LHCN-M2 (cell line): Measurements from ENCODE around the gene ITPRIP. TPM values are rescaled to one million over a fixed set of nuclear protein-coding genes. Genes with fewer than 3 reads are reported as not detected.

ENCODE experiments used
- DNase-seq: peaks from one replicate; pipeline ENCODE4 v3.0.0-alpha.2; 2012; ENCODE audit warnings: low read depth
- total RNA-seq: library from RNA; depleted of rRNA; stranded (reverse); fragments of >200 nt; gene quantifications from 2 replicates; pipeline ENCODE4 v1.2.3, GENCODE V29; 2014

ITPRIP gene
- total RNA-seq, 1 experiment from 2014 or later, result 20.0 TPM

DNA sequence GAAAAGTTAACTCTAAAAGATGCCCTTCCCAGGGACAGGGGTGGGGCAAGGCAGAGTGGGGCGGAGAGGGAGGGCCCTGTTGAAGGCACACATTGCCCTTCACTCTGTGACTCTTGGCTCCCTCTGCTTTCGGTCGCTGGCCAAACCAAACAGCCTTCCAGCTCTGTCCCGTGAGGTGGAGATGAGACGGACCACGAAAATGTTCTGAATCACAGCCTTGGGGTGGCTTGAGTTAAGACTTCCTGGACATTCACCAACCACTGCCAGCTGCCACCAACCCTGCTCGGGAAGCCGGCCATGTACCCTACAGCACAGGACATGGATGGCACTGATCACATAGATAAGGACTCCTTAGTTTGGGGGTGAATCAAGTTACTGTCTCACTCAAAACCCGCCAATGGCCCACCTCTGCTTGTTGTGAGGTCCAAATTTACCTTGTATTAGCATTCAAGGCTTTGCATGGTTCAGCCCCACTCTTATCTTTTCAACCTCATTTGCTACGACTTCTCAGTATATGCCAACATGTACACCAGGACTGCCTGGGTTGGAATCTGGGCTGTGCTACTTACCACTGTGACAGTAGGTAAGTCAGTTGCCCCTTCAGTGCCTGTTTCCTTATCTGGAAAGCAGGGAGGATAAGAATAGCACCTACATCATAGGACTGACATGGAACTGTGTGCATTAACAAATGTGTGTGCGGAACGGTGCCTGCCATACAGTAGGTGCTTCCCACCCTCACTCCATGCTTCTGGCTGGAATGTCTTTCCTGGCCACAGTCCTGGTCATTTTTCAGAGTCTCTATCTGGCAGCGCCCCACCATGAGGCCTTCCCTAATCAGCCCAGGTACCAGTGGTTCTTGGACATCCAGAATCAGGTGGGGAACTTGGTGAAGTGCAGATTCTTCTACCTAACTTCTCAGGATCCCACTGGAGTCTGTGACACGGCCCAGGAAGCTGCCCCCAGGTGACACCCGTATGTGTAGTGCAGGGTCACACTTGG lies 28.0 kb downstream of the ITPRIP start:
- DNase-seq, result peak; percentile 97

DNA sequence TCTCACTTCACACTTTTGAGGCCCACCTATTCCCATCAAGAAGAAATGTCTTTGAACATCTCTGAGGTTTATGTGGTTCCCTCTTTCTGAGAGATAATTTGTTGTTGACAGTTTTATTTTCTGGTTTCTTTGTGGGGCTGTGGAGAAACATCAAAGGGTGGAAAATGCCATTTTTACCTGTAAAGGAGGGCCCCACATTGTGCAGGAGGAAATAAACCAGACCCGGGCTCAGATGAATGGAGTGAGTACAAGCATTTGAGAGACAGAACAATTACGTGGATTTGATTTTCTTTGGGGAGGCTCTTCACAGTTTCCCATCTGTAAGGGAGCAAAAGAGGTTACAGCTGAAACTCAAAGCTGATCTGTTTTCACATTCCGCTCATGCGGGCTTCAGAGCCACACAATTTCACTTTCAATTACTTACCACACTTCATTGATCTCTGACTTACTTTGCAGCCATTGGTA lies 29.8 kb downstream of the ITPRIP start:
- DNase-seq, result no peak

DNA sequence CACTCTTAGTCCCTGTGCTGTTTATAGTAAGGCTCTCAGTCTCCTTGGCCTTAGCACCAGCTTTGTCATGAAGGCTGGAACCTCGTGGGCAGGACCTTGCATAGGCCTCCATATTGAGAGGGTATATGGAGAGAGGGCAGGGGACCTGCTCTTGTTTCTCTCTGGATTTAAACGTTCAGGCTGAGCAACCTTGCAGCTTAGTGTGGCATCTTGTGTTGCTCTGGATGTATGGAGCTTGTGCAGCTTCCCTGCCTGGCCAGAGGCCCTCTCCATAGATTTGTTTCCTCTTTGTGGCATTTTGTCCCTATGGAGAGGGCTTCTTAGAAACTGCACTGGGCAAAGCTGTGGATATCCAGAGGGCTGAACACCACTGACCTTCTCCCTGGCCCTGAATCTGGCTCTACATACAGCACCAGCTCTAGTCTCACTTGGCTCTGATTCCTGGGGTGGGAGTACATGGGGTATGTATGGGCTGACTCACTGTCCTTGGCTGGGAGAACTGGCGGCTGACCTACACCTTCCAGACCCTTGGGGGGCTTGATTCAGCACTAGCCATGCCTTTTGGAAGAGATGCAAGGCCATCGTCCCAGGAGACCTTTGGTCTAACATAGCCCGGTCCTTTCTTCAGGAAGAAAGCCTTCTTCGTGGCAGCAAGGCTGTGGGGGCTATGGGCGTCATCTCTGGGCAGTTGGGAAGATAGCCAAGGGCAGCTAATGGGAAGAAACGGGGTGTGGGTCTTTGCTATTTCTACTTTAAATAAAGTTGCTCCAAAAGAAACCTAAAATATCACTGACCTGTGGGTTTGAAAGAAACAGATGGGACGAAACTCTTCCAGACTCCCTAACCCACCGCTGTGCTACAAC lies 30.5 kb downstream of the ITPRIP start:
- DNase-seq, result no peak

DNA sequence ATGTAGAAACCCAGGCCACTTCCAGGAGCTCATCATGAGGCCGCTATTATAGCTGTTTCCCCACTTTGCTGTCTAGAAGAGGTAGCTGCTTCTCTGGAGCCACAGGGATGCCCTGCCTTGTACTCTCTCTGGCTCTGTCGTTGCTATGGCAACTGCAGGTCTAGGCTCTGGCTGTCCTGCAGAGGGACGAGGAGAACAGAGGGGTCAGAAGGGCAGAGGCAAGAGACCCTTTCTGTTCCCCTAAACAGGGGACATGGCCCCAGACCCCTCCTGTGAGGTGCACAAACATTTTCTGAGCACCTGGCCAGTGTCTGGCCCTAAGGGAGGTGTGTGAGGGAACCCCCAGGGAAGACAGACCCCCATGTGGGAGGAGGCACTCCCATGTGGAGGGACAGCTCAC lies 31.4 kb downstream of the ITPRIP start:
- DNase-seq, result no peak

DNA sequence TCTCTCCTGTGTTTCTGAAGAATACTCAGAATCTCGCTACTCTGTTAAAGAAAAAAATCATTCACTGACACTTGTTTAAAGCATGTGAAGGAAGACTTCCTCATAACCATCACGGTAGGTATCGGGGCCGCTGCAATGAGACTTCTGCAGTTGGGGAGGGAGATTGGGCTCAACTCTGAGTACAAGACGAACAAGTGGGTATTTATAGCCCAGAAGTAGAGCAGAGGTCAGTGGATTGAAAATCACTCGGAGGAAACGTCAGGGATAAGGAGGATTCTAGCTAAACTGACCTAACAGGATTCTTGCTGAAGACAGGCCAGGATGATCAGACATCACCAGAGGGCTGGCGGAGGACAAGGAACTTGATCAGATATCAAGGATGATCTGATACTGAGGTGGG lies 33.3 kb downstream of the ITPRIP start:
- no peak for DNase-seq

DNA sequence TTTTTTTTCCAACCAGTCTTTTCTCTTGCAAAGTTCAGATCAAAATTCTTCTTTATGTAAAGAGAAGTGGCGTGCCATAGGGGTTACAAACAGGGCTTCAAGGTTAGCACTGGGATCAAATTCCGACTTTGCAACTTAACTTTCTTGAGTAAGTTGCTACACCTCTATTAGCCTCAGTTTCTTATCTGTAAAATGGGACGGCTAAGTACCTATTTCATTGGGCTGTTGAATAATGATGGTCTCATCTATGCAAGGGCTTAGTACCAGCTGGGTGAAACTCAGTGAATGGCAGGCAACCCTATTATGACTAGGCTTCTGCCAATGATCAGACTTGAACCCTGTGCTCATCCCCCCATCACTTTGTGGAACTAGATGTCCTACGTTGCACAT lies 33.9 kb downstream of the ITPRIP start:
- no peak for DNase-seq

DNA sequence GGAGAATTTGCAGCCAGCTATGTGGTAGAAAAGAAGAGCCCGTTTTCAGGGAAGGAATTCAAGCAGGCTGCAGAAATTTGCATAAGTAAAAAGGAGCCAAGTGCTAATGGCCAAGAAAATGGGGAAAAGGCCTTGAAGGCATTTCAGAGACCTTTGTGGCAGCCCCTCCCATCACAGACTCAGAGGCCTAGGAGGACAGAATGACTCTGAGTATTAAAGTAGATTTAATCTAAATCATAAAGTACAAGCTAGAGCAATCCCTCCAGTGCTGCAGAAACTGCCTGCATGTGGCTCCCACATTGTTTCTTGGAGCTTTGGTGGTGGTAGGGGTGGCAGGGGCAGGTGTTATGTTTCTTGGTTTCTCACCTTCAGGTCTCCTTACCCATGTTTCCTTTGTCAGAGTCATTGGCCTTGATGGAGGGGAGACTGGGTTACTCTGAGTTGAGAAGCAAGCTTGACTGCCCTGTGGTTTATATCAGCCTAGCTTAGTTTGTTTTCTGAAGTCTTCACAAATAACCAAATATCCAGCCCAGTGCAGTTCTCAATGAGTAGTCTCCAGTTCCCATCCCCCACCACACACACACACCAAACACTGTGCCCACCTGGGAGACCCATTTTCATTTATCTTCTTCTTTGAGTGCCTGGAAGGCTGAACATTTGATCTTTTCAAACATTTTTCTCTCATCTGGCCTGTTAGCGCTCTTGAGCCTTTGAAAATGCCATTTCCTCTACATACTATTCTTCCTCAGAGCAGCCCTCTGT lies 34.5 kb downstream of the ITPRIP start:
- no peak for DNase-seq

DNA sequence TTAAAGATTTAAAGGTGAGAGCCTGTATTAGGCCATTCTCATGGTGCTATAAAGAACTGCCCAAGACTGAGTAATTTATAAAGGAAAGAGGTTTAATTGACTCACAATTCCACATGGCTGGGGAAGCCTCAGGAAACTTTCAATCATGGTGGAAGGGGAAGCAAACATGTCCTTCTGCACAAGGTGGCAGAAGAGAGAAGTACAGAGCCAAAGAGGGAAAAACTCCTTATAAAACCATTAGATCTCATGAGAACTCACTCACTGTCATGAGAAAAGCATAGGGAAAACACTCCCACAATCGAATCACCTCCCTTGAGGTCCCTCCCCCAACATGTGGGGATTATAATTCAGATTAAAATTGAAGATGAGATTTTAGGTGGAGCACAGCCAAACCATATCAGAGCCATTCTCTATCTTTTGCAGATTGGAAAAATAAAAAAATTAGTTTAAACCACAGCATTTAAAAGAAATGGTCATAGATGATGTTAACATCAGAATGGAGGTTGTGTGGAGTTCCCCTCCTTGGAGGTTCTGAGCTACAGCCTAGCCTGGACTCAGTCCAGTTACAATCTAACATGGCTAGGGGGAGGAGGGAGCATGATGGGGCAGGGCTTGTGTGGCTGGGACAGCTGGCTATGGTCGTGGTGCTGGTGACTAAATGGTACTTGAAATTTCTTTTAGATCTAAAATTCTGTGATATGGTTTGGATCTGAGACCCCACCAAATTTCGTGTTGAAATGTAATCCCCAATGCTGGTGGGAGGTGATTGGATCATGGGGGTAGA lies 36.2 kb downstream of the ITPRIP start:
- DNase-seq, result peak; percentile 58

DNA sequence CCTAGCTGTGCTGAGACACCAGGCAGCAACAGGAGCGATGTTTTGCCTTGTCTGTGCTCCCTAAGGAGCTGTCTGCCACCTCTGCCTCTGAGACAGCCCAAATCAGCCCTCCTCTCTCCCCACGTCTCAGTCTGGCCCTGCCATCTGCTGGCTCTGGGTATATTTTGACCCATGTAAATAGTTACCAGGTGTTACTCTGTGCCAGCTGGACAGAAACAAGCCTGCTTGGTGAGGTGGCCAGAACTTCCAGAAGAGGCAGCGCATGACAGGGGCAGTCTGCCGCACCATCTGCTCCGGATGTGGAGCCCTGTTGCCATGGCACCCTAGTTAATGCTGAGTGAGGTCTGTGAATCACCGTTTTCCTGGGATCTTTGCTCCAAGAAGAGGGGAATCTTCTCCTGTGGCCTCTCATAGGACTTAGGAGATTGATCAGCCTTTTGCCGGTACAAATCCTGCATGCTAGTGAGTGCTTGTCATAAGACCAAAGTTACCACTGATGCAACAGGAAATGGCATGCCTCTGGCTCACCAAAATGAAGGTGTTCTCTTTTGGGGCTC lies 37.5 kb downstream of the ITPRIP start:
- DNase-seq, result peak; percentile 100

DNA sequence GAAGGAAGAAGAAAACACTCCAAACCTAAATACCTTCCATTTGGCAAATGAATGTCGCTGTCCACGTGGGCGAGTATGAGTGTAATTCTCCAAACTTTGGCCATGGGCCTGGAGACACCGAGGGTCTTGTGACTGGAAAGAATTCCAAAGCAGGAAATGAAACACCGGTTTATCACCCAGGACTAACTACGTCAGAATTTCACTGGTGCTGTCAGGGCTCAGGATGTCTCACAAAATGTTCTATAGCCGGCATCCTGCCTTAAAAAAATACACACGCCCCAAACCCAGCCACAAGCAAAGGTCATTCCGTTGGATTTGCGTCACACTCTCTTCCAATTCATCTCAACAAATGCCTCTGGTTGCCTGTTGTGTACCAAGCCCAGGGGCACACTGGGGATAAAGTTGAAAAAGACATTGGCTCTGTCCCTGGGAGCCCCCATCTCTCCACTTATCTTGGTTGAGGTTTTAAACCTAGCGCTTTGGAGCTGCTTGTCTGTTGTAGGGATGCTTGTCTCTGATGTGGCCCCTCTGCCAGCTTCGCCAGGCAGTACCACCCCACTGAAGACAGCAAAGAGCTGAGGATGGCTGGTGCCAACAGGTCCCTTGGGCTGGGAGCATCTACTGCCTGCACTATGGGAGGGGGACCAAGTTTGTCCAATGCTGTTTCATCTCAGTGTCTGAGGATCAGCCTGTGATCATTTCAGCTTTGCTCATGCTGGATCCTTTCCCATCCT lies 38.1 kb downstream of the ITPRIP start:
- DNase-seq, result peak; percentile 95

DNA sequence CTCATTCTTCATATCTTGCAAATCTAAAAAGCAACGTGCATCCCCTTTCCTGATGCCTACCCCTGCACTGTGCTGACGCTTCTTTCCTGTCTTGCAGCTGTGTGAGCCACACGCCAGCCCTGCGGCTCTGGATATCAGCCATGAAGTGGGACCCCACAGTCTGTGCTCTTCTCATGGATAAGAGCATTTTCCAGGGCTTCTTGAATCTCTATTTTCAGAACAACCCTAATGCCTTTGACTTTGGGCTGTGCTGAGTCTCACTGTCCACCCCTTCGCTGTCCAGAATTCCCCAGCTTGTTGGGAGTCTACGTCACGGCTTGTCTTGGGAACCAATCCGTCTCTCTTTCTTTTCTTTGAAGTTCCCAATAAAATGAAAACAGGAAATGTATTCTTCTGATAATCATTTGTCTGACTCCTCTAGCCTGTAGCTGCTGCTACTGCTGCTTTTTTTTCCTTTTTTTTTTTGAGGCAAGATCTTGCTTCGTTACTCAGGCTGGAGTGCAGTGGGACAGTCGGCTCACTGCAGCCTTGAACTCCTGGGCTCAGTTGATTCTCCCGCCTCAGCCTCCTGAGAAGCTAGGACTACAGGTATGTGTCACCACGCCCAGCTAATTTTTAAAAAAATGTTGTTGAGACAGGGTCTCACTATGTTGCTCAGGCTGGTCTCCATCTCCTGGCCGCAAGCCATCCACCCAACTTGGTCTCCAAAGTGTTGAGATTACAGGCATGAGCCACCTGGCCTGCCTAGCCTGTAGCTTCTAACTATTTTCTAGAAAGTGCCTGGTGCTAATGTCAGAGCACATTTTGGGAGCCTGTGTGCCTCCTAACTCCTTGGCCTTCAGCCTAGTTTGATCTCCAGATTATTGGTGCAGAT lies 39.0 kb downstream of the ITPRIP start:
- DNase-seq, result no peak

DNA sequence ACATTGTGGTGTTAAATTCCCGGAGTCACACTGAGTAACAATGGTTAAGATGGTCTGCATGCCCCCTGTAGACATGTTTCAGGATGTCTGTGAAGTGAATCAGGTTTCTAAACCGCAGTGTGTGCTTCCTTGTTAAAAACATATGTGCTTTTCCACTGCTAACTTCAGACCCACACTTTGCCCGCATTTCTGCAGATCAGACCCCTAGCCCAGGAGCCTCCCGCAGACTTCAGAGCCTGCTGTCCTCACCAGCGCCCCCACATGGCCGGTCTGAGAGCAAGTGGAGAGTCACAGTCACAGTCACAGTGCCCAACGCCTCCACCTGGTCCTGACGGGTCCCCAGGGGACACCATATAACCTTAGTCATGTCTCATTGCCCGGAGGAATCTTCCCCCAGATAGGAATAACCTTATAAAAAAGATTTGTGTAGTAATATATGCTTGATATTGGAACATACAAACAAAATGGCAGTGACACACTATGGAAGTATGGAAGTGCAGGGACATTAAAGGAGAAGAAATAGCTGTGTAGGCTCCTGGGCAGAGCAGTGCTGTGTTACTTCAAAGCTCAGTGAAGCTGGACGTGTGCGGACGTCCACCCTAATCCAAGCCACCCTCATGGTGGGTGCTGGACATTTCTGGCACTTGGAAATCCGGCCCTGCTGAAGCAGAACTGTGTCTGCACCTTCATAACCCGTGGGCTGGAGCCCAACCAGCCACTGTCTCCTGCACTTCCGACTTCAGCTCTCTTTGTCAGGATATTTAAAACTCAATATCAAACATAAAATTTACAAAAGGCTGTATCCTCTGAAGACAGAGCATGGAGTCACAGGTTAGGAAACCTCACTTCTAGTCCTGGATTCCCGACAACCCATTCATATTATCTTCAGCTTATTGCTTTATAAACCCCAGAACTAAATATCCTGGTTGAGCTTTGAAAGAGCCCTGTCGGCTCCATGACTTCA lies 40.3 kb downstream of the ITPRIP start:
- DNase-seq, result no peak

DNA sequence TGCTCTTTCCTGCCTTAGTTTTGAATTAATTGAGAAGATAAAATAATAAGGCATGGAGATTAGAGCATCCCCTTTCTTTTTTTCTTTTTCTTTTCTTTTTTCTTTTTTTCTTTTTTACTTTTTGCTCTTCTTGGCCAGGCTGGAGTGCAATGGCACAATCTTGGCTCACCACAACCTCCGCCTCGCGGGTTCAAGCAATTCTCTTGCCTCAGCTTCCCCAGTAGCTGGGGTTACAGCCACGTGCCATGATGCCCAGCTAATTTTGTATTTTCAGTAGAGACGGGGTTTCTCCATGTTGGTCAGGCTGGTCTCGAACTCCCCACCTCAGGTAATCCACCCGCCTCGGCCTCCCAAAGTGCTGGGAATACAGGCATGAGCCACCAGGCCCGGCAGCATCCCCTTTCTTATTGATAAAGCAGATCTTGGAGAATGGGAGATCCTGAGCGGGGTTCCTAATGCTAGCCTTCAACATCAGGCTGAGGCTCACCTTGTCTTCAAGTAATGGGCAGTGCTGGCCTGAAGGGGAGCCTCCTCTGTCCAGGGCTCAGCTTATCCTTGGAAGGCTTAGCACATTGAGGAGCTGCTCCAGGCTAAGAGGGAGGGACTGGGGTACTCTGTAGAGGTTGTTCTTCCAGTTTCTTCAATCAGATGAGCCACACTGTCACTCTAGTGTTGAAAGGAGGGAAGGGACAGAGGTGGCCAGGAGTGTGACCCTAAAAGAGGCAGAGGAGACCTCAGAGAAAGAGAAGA lies 41.4 kb downstream of the ITPRIP start:
- DNase-seq, result no peak

DNA sequence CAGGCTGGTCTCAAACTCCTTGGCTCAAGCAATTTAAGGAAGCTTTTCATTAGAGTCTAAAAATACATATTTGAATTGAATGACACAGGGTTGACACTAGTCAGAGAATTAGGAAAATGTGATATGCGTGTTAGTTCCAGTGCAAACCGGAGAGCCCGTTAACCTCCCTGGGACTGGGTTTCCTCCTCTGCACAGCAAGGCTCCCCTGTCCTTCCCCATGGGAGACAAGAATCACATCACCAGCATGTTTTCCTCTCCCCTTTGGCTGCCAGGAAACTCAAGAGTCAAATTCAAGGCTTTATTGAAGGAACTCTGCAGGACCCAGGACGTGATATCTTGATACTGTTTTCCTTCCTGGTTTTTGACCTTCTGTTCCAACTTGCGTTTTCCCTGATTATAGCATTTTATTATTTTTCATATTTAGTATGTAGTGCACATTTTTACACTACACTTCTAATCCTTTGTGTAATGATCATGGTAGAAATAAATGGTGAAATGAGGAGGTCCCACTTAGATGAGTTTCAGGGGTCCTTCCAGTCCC lies 44.4 kb downstream of the ITPRIP start:
- DNase-seq, result no peak

DNA sequence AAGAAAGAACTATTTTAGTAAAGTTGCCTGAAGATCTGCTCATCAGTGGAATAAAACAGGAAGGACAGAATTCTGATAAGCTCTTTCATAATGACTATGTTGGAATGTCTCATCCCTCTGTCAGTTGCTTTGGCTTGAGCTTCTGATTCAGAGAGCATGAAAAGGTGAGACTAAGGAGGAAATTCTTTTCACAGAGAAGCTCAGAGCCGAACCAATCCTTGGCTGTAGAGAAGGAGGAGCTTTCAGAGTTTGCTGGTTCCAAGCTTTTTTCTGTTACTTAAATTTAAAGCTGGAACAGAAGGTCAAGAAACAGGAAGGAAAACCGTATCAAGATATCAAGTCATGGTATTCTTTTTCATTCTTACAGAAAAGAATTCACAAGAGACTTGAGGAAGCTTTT lies 45.3 kb downstream of the ITPRIP start:
- DNase-seq, result peak; percentile 58

DNA sequence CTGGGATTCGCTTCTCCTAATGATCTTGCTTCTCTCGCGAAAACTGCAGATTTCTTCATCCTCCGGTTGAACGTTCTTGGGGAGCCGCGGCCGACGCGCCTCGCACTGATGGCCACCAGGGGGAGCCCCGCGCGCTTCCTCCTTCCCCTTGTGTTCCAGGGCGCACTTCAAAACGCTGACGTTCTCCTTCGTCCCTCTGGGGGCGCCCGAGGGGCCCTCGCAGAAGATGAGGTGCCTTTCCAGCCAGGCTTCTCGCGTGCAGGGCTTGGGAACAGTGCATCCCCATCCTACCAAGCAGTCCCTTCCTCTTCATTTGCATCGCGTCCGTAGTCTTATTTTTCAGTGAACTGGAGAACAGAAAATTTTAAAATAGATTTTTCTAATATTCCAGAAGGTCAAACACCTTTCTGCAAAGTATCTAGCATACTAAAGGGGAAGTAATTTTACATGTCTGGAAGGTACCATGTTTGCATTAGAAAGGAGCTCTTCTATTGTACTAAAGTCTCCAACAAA lies 46.8 kb downstream of the ITPRIP start:
- DNase-seq, result peak; percentile 86
